Glomerular visceral epithelial cell (primary cell): Measurements from ENCODE around the gene KSR1.
A peak's percentile ranks its signal among the peaks of the same experiment; 100 is the strongest.
"Not testable (repeated sequence)": the region's sequence is repeated elsewhere in the genome, so short reads cannot be mapped to it uniquely, and the experiment has no call there.

ENCODE experiments used
- DNase-seq: peaks from one replicate; pipeline ENCODE4 v3.0.0-alpha.2; 2016; ENCODE audit errors: extremely low spot score

KSR1 gene

GRCh38 chr17:27426471-27426870 lies 29.8 kb upstream of the KSR1 start:
- not testable (repeated sequence) for DNase-seq

- DNase-seq: not testable (repeated sequence)
Measured at GRCh38 chr17:27427166-27427862, 28.9 kb upstream of the KSR1 start.

- no peak for DNase-seq
Measured at GRCh38 chr17:27428781-27429505, 27.3 kb upstream of the KSR1 start.

GRCh38 chr17:27429666-27430382 lies 26.4 kb upstream of the KSR1 start:
- DNase-seq: no peak

GRCh38 chr17:27430383-27430840 lies 25.8 kb upstream of the KSR1 start:
- no peak for DNase-seq

GRCh38 chr17:27430882-27431491 lies 25.3 kb upstream of the KSR1 start:
- DNase-seq: peak; percentile 63

- no peak for DNase-seq
Measured at GRCh38 chr17:27433521-27433920, 22.7 kb upstream of the KSR1 start.

GRCh38 chr17:27435431-27436070 lies 20.7 kb upstream of the KSR1 start:
- not testable (repeated sequence) for DNase-seq

- DNase-seq: no peak
Measured at GRCh38 chr17:27438348-27438998, 17.8 kb upstream of the KSR1 start.

GRCh38 chr17:27439342-27439741 lies 16.9 kb upstream of the KSR1 start:
- no peak for DNase-seq

GRCh38 chr17:27442702-27443101 lies 13.5 kb upstream of the KSR1 start:
- no peak for DNase-seq

- no peak for DNase-seq
Measured at GRCh38 chr17:27443491-27443890, 12.8 kb upstream of the KSR1 start.

GRCh38 chr17:27445971-27446370 lies 10.3 kb upstream of the KSR1 start:
- DNase-seq: no peak

GRCh38 chr17:27446569-27447301 lies 9.5 kb upstream of the KSR1 start:
- DNase-seq: peak; percentile 83

- DNase-seq: not testable (repeated sequence)
Measured at GRCh38 chr17:27448534-27448933, 7.7 kb upstream of the KSR1 start.

GRCh38 chr17:27449541-27449940 lies 6.7 kb upstream of the KSR1 start:
- no peak for DNase-seq

- DNase-seq: no peak
Measured at GRCh38 chr17:27449988-27450387, 6.3 kb upstream of the KSR1 start.

GRCh38 chr17:27450416-27450815 lies 5.8 kb upstream of the KSR1 start:
- DNase-seq: no peak

- no peak for DNase-seq
Measured at GRCh38 chr17:27451906-27452305, 4.3 kb upstream of the KSR1 start.

GRCh38 chr17:27452828-27453227 lies 3.4 kb upstream of the KSR1 start:
- no peak for DNase-seq
